Keratinocyte (primary cell): ENCODE results near the gene PIGQ. TPM values are rescaled to one million over a fixed set of nuclear protein-coding genes. Genes with fewer than 3 reads are reported as not detected.

Source experiments
- DNase-seq: peaks from one replicate; pipeline ENCODE4 v3.0.0-alpha.2; 2011; ENCODE audit warnings: low read depth, missing footprints, low spot score
- FAIRE-seq: peaks from 2 replicates; lab custom pipeline; 2011; peaks lifted over from hg19 to GRCh38; lab: Jason Lieb, UNC
- H2AFZ ChIP-seq: 2 replicates; pipeline ENCODE4 v1.6.0; 2012; ENCODE audit warnings: low read length, control low read depth, inconsistent platforms; ENCODE audit not compliant: control insufficient read depth
- H3K27ac ChIP-seq: 2 replicates; pipeline ENCODE4 v1.5.1; 2011; ENCODE audit warnings: low read length; ENCODE audit not compliant: control insufficient read depth, insufficient read depth
- H3K27me3 ChIP-seq: 3 replicates; pipeline ENCODE4 v1.6.0; 2011; ENCODE audit warnings: low read length; ENCODE audit not compliant: control insufficient read depth, insufficient read depth; ENCODE audit errors: extremely low read depth
- H3K36me3 ChIP-seq, 2 experiments: 2 replicates in 1 of 2; 3 replicates in 1 of 2; pipeline ENCODE4 v1.5.1; 2011; ENCODE audit warnings: low read length in 2 of 2, mild to moderate bottlenecking in 1 of 2; ENCODE audit not compliant: control insufficient read depth in 2 of 2, insufficient read depth in 2 of 2; ENCODE audit errors: extremely low read depth in 1 of 2
- H3K4me1 ChIP-seq: 3 replicates; pipeline ENCODE4 v1.5.1; 2011; ENCODE audit warnings: low read length; ENCODE audit not compliant: control insufficient read depth, insufficient read depth; ENCODE audit errors: extremely low read depth
- H3K4me2 ChIP-seq: 3 replicates; pipeline ENCODE4 v1.6.0; 2011; ENCODE audit warnings: low read depth, low read length; ENCODE audit not compliant: control insufficient read depth, insufficient read depth; ENCODE audit errors: extremely low read depth
- H3K4me3 ChIP-seq, 3 experiments: fragments of 200-600 bp in 1 of 3; sonication (generic) in 1 of 3; 2 replicates in 2 of 3; 3 replicates in 1 of 3; pipeline ENCODE4 v1.5.1; 2011 to 2016; ENCODE audit warnings: low read length in 3 of 3, mild to moderate bottlenecking in 3 of 3, control low read depth in 2 of 3, inconsistent platforms in 1 of 3, low read depth in 1 of 3, mixed read lengths in 1 of 3, mixed run types in 1 of 3, moderate library complexity in 1 of 3; ENCODE audit not compliant: control insufficient read depth in 2 of 3, insufficient read depth in 2 of 3; ENCODE audit errors: extremely low read depth in 1 of 3
- H3K79me2 ChIP-seq: 2 replicates; pipeline ENCODE4 v1.6.0; 2012; ENCODE audit warnings: low read length; ENCODE audit not compliant: control insufficient read depth, insufficient read depth
- H3K9ac ChIP-seq: 3 replicates; pipeline ENCODE4 v1.6.0; 2011; ENCODE audit warnings: low read length; ENCODE audit not compliant: control insufficient read depth, insufficient read depth; ENCODE audit errors: extremely low read depth
- H3K9me1 ChIP-seq: 3 replicates; pipeline ENCODE4 v1.6.0; 2011; ENCODE audit warnings: low read length; ENCODE audit not compliant: control insufficient read depth, insufficient read depth; ENCODE audit errors: extremely low read depth
- H3K9me3 ChIP-seq: 2 replicates; pipeline ENCODE4 v1.5.1; 2012; ENCODE audit warnings: low read depth, low read length; ENCODE audit not compliant: control insufficient read depth
- H4K20me1 ChIP-seq: 3 replicates; pipeline ENCODE4 v1.6.0; 2011; ENCODE audit warnings: low read length; ENCODE audit not compliant: control insufficient read depth, insufficient read depth; ENCODE audit errors: extremely low read depth
- CTCF ChIP-seq, 3 experiments: IDR thresholded peaks in 1 of 3; conservative IDR thresholded peaks in 1 of 3; optimal IDR thresholded peaks in 1 of 3; 2 replicates in 2 of 3; 3 replicates in 1 of 3; pipeline versions ENCODE3 to v1.5.1; 2011; ENCODE audit warnings: low read length in 3 of 3, mild to moderate bottlenecking in 3 of 3, moderate library complexity in 2 of 3, control low read depth in 1 of 3, inconsistent platforms in 1 of 3; ENCODE audit not compliant: insufficient read depth in 2 of 3; ENCODE audit errors: extremely low read depth in 1 of 3
- EZH2 ChIP-seq: IDR thresholded peaks from one replicate; pipeline ENCODE4 v1.6.1; 2012; ENCODE audit warnings: inconsistent platforms, mild to moderate bottlenecking, low read length, moderate library complexity
- dilution Hi-C: fragments of 300-500 bp; cut with MboI; formaldehyde crosslinking; loops from one replicate; pipeline ENCODE4 v1.7.0; 2020; ENCODE audit warnings: low sequenced_read_pairs; ENCODE audit not compliant: extremely low pct_ligation_motif_present
- polyA plus RNA-seq, 5 experiments: library from polyadenylated mRNA; depleted of rRNA in 3 of 5; stranded (reverse) in 3 of 5; stranded (forward) in 1 of 5; unstranded in 1 of 5; fragments of >200 nt; gene quantifications; 1 replicate in 1 of 5; 2 replicates in 3 of 5; 3 replicates in 1 of 5; pipeline versions ENCODE4 v1.2.1 to v1.2.3, GENCODE V29; 2011 to 2012; ENCODE audit warnings: missing spikeins in 2 of 5, low read depth in 1 of 5, low replicate concordance in 1 of 5

The PIGQ gene
- polyA plus RNA-seq, 1 donor (not counting 4 experiments of a cell fraction or from before 2014, with no cell fraction given), result 11.2 TPM

- FAIRE-seq (no peak), DNase-seq (no peak)
- no peak overlapping the region for H3K4me3 ChIP-seq
- dilution Hi-C loops, result no loop called here
- no peaks in the 10 kb centered on the region for H3K27me3 ChIP-seq
- H3K9ac ChIP-seq, result no peak overlapping the region
- no peak overlapping the region for H2AFZ ChIP-seq
- H3K4me1 ChIP-seq, result peaks cover 3% of the 10 kb centered on the region
- H3K79me2 ChIP-seq, result peaks cover 28% of the 10 kb centered on the region
- H3K27ac ChIP-seq, result no peak overlapping the region
- peak in 1 of 3 experiments; percentile 29 for TF ChIP-seq CTCF (optimal IDR thresholded peaks at IDR 0.05 in 1 of 3, IDR thresholded peaks at IDR 0.05 in 1 of 3, conservative IDR thresholded peaks at IDR 0.05 in 1 of 3; ENCODE audit: extremely low read depth in 1 of 3, insufficient read depth in 2 of 3, low read length in 3 of 3)
- no peak for TF ChIP-seq EZH2
- H3K9me3 ChIP-seq, result no peaks in the 10 kb centered on the region
- no peaks in the 10 kb centered on the region for H3K9me1 ChIP-seq
- peaks cover 12 to 14% of the 10 kb centered on the region in 2 experiments for H3K36me3 ChIP-seq
- H4K20me1 ChIP-seq, result peaks cover 26% of the 10 kb centered on the region
- no peak overlapping the region for H3K4me2 ChIP-seq
Observed at GRCh38 chr16:549544-550263, 20.1 kb upstream of the PIGQ start.

DNA sequence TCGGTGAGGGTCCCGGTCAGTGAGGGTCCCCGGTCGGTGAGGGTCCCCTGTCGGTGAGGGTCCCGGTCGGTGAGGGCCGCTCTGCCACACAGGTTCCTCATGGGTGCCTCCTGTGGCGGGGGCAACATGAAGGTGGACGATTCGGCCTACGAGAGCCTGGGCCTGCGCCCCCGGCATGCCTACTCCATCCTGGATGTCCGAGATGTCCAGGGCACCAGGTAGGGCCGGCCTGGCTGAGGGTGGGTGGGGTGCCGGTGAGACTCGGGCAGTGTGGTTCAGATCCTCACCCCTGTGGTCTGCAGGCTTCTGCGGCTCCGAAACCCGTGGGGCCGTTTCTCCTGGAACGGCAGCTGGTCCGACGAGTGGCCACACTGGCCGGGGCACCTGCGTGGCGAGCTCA lies 18.6 kb upstream of the PIGQ start:
- DNase-seq (no peak), FAIRE-seq (no peak)
- H3K9me3 ChIP-seq, result no peaks in the 10 kb centered on the region
- H2AFZ ChIP-seq, result no peak overlapping the region
- no peak overlapping the region for H3K27ac ChIP-seq
- peaks cover 18% of the 10 kb centered on the region for H4K20me1 ChIP-seq
- H3K79me2 ChIP-seq, result peaks cover 19% of the 10 kb centered on the region
- dilution Hi-C loops, result no loop called here
- no peaks in the 10 kb centered on the region for H3K27me3 ChIP-seq
- peaks cover 8 to 14% of the 10 kb centered on the region in 2 experiments for H3K36me3 ChIP-seq
- no peak overlapping the region for H3K4me3 ChIP-seq
- peaks cover 12% of the 10 kb centered on the region for H3K4me1 ChIP-seq
- no peaks in the 10 kb centered on the region for H3K9me1 ChIP-seq
- TF ChIP-seq EZH2 (no peak), CTCF (optimal IDR thresholded peaks at IDR 0.05 in 1 of 3, IDR thresholded peaks at IDR 0.05 in 1 of 3, conservative IDR thresholded peaks at IDR 0.05 in 1 of 3; ENCODE audit: extremely low read depth in 1 of 3, insufficient read depth in 2 of 3, low read length in 3 of 3) (no peak)
- H3K9ac ChIP-seq, result no peak overlapping the region
- no peak overlapping the region for H3K4me2 ChIP-seq
